Gastrocnemius medialis (tissue), 4 donors: ENCODE data around the gene CCDC12.

Experiments
- POLR2A ChIP-seq, 2 donors: fragments of 450-650 bp; IDR thresholded peaks; one replicate each; pipeline ENCODE4 v1.6.1; 2017; ENCODE audit warnings: antibody characterized with exemption in 2 of 2, mild to moderate bottlenecking in 2 of 2, moderate library complexity in 2 of 2
- TF ChIP-seq, protein P1 (sequence below), 5 experiments: fragments of 450-650 bp in 3 of 5; fragments of 200-600 bp in 2 of 5; sonication (generic) in 2 of 5; IDR thresholded peaks in 4 of 5; conservative IDR thresholded peaks in 1 of 5; 1 replicate in 4 of 5; 2 replicates in 1 of 5; pipeline ENCODE4 v1.5.1; 2016 to 2019; ENCODE audit warnings: antibody characterized with exemption in 5 of 5, mild to moderate bottlenecking in 3 of 5, moderate library complexity in 3 of 5

DNA sequence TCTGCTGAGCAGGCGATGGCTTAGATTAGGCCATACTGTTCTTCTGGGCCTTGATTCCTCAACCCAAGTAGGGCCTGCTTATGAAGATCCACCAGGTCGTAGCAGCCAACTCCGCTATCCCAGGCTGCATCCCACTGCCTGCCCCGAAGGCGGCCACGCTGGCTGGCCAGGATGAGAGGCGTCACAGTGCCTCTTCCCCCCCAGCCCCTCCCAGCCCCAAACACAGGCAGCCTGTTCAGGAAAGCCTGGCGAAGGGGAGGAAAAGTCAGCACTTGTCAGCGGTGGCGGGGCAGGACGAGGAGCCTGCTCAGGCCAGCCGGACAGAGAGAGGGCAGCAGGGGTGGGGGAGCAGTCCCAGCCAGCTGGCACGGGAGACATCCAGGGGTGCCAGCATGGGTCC is 87.8 kb downstream of the CCDC12 start:
- TF ChIP-seq, protein P1, sequence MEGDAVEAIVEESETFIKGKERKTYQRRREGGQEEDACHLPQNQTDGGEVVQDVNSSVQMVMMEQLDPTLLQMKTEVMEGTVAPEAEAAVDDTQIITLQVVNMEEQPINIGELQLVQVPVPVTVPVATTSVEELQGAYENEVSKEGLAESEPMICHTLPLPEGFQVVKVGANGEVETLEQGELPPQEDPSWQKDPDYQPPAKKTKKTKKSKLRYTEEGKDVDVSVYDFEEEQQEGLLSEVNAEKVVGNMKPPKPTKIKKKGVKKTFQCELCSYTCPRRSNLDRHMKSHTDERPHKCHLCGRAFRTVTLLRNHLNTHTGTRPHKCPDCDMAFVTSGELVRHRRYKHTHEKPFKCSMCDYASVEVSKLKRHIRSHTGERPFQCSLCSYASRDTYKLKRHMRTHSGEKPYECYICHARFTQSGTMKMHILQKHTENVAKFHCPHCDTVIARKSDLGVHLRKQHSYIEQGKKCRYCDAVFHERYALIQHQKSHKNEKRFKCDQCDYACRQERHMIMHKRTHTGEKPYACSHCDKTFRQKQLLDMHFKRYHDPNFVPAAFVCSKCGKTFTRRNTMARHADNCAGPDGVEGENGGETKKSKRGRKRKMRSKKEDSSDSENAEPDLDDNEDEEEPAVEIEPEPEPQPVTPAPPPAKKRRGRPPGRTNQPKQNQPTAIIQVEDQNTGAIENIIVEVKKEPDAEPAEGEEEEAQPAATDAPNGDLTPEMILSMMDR (IDR thresholded peaks at IDR 0.05 in 4 of 5, conservative IDR thresholded peaks at IDR 0.05 in 1 of 5), result no peak
- TF ChIP-seq POLR2A (IDR thresholded peaks at IDR 0.05), result no peak
